ENCODE results near the gene SOX18. TPM values are rescaled to one million over a fixed set of nuclear protein-coding genes. Genes with fewer than 3 reads are reported as not detected.
A peak's percentile ranks its signal among the peaks of the same experiment; 100 is the strongest.

Gene SOX18
- polyA plus RNA-seq, 3 donors, result not detected

DNA sequence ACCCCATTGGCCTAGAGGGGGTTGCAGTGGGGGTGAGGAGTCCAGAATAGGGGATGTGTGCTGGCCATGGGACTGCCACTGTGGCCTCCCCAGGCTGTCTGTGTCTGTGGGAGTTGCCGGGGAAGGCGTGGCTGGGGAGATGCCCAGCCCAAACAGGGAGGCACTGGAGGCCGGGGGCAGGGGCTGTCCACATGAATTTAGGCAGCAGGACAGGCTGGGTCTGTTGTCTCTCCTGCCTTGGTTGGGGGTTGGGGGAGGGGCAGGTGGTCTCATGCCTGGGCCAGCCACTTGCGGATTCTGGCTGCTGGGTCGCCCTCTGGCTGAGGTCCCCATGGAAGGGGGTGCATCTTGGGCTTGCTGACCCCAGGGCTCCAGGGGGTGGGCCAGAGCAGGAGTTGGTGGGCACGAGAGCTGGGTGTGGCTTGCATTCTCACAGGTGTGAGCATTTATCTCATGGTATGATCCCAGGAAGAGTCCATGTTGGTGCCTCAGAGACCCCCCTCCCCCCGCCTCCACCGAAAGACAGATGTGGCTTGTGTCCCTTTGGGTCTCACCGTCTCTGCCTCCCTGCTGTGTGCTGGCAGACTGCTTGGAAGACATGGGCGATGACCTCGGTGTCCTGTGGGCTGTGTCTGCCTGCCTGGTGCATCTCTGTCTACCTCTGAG is 4.0 kb downstream of the SOX18 start:
- no peak overlapping the region for H3K4me3 ChIP-seq (replicated peaks in 1 of 3; ENCODE audit: low read depth in 2 of 3, low read length in 3 of 3)
- H3K27ac ChIP-seq (ENCODE audit: low read depth in 1 of 2, low read length in 2 of 2), result no peak overlapping the region
- TF ChIP-seq, protein P1, sequence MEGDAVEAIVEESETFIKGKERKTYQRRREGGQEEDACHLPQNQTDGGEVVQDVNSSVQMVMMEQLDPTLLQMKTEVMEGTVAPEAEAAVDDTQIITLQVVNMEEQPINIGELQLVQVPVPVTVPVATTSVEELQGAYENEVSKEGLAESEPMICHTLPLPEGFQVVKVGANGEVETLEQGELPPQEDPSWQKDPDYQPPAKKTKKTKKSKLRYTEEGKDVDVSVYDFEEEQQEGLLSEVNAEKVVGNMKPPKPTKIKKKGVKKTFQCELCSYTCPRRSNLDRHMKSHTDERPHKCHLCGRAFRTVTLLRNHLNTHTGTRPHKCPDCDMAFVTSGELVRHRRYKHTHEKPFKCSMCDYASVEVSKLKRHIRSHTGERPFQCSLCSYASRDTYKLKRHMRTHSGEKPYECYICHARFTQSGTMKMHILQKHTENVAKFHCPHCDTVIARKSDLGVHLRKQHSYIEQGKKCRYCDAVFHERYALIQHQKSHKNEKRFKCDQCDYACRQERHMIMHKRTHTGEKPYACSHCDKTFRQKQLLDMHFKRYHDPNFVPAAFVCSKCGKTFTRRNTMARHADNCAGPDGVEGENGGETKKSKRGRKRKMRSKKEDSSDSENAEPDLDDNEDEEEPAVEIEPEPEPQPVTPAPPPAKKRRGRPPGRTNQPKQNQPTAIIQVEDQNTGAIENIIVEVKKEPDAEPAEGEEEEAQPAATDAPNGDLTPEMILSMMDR (IDR thresholded peaks at IDR 0.05), result no peak
- DNase-seq, result no peak
- H3K36me3 ChIP-seq (replicated peaks in 1 of 2; ENCODE audit: control insufficient read depth in 1 of 2, insufficient read depth in 2 of 2, low read length in 2 of 2), result no peaks in the 10 kb centered on the region
- no peaks in the 10 kb centered on the region for H3K36me3 Mint-ChIP-seq
- peaks cover 14% of the 10 kb centered on the region for H3K4me1 Mint-ChIP-seq
- H3K4me3 Mint-ChIP-seq, result peak overlapping the region in 1 of 2 donors; percentile 54
- H3K9me3 Mint-ChIP-seq, result peaks cover 0 to 9% (median 1%) of the 10 kb centered on the region in 7 donors
- no peak overlapping the region for H3K9ac ChIP-seq (ENCODE audit: insufficient read depth, low read length, poor library complexity, severe bottlenecking)
- H3K79me2 ChIP-seq (ENCODE audit: insufficient read depth, low read length), result no peaks in the 10 kb centered on the region
- no peak overlapping the region for H3K4me2 ChIP-seq (replicated peaks; ENCODE audit: extremely low read depth, low read length, poor library complexity, severe bottlenecking)
- peaks cover 31 to 60% of the 10 kb centered on the region in 2 donors for H3K27me3 ChIP-seq (ENCODE audit: control insufficient read depth in 2 of 2, insufficient read depth in 2 of 2, low read length in 2 of 2)
- H4K20me1 ChIP-seq (ENCODE audit: insufficient read depth, low read length), result no peaks in the 10 kb centered on the region
- H3K4me1 ChIP-seq (ENCODE audit: control insufficient read depth in 1 of 2, insufficient read depth in 2 of 2, low read length in 2 of 2), result peaks cover 18 to 20% of the 10 kb centered on the region in 2 donors
- H2AFZ ChIP-seq (ENCODE audit: insufficient read depth, low read depth, low read length, poor library complexity, severe bottlenecking), result no peak overlapping the region
- intact Hi-C loops (cut with micrococcal nuclease), result no loop called here
- H3K27ac Mint-ChIP-seq, result peak overlapping the region in 3 of 7 donors; percentile 1 to 81 (median 28)
- H3K27me3 Mint-ChIP-seq (ENCODE audit: low read depth in 3 of 3), result peaks cover 66 to 83% (median 69%) of the 10 kb centered on the region in 3 donors
- H3K9me3 ChIP-seq (replicated peaks in 1 of 2; ENCODE audit: control insufficient read depth in 1 of 2, insufficient read depth in 1 of 2, low read length in 2 of 2), result peaks cover 0 to 11% of the 10 kb centered on the region in 2 donors
- 92% methylated on average over 11 of the region's 11 CpGs for WGBS (ENCODE audit: insufficient coverage)

DNA sequence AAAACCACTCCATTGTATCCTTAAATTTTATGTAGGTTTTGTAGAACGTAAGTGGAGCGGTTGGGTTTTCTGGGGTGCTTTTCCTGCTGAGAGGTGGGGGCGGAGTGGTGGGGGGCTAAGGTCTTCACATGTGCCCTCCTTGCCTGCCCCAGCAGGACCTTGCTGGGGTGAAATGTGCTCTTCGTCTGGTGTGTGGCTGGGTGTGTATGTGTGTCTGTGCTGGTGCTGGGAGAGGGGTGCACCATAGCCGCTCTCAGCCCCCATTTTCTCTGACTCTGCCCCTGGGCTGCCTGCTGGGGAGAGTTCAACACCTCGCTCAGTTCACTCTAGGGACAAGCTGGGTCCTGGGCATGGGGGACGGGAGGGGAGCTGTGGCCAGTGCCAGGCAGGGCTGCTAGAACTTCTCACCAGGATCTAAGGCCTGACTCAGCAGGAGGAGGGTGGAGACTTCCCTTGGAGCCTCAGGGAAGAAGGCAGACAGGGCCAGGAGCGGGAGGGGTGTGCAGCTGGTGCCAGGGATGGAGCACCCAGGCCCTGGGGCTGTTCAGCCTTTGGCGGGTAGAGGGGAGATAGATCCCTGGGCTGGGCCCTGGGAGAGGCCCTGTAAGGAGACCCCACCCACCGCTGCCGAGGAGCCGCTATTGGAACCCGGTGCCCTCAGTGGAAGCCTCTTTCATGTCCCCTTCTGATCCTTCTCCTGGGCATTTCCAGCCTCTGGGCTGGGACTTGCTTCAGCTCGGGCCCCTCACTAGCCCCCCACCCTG is 4.8 kb downstream of the SOX18 start:
- H3K4me1 Mint-ChIP-seq, result peaks cover 13% of the 10 kb centered on the region
- H3K27me3 ChIP-seq (ENCODE audit: control insufficient read depth in 2 of 2, insufficient read depth in 2 of 2, low read length in 2 of 2), result peaks cover 22 to 60% of the 10 kb centered on the region in 2 donors

More for the DNA sequence above, 4.8 kb downstream of the SOX18 start:
- Histone ChIP-seq H3K4me2 (replicated peaks; ENCODE audit: extremely low read depth, low read length, poor library complexity, severe bottlenecking) (no peak overlapping the region), H3K4me3 (replicated peaks in 1 of 3; ENCODE audit: low read depth in 2 of 3, low read length in 3 of 3) (no peak overlapping the region), H4K20me1 (ENCODE audit: insufficient read depth, low read length) (no peaks in the 10 kb centered on the region), H2AFZ (ENCODE audit: insufficient read depth, low read depth, low read length, poor library complexity, severe bottlenecking) (no peak overlapping the region), H3K9me3 (replicated peaks in 1 of 2; ENCODE audit: control insufficient read depth in 1 of 2, insufficient read depth in 1 of 2, low read length in 2 of 2) (peaks cover 0 to 4% of the 10 kb centered on the region in 2 donors), H3K9ac (ENCODE audit: insufficient read depth, low read length, poor library complexity, severe bottlenecking) (no peak overlapping the region), H3K27ac (ENCODE audit: low read depth in 1 of 2, low read length in 2 of 2) (no peak overlapping the region), H3K4me1 (ENCODE audit: control insufficient read depth in 1 of 2, insufficient read depth in 2 of 2, low read length in 2 of 2) (peaks cover 14 to 20% of the 10 kb centered on the region in 2 donors), H3K79me2 (ENCODE audit: insufficient read depth, low read length) (no peaks in the 10 kb centered on the region), H3K36me3 (replicated peaks in 1 of 2; ENCODE audit: control insufficient read depth in 1 of 2, insufficient read depth in 2 of 2, low read length in 2 of 2) (no peaks in the 10 kb centered on the region)
- Mint-ChIP-seq H3K4me3 (no peak overlapping the region), H3K27ac (peak overlapping the region in 2 of 7 donors; percentile 28 to 73), H3K9me3 (peaks cover 0 to 7% (median 2%) of the 10 kb centered on the region in 7 donors), H3K27me3 (ENCODE audit: low read depth in 3 of 3) (peaks cover 67 to 83% (median 69%) of the 10 kb centered on the region in 3 donors), H3K36me3 (no peaks in the 10 kb centered on the region)
- TF ChIP-seq, protein P1 (IDR thresholded peaks at IDR 0.05), result no peak
- no peak for DNase-seq
- WGBS (ENCODE audit: insufficient coverage), result 73% methylated on average over 6 of the region's 14 CpGs
- intact Hi-C loops (cut with micrococcal nuclease), result no loop called here

Measured in CD14-positive monocyte (primary cell).